NCI-H1436 (cell line): ENCODE data around the gene MATN3.
"Not testable (repeated sequence)": the region's sequence is repeated elsewhere in the genome, so short reads cannot be mapped to it uniquely, and the experiment has no call there.

Experiments used
- DNase-seq: peaks from one replicate; lab custom pipeline; 2025; lab: John Stamatoyannopoulos, UW

The MATN3 gene

GRCh38 chr2:20012282-20013125 is at the start of gene MATN3:
MATN3 (minus strand) TSS chr2:20012668; CDS start chr2:20012631, 37 bp downstream.
- DNase-seq: no peak

GRCh38 chr2:20061940-20062339 is 49.5 kb upstream of the MATN3 start:
- no peak for DNase-seq

- no peak for DNase-seq
These were observed 49.0 kb upstream of the MATN3 start for GRCh38 chr2:20061476-20061875.

- no peak for DNase-seq
These were observed 47.6 kb upstream of the MATN3 start for GRCh38 chr2:20060106-20060505.

- no peak for DNase-seq
These were observed 44.8 kb upstream of the MATN3 start for GRCh38 chr2:20057268-20057667.

GRCh38 chr2:20054931-20055330 is 42.5 kb upstream of the MATN3 start:
- DNase-seq: no peak

- no peak for DNase-seq
These were observed 41.7 kb upstream of the MATN3 start for GRCh38 chr2:20054119-20054518.

- peak; percentile 19 for DNase-seq
These were observed 40.4 kb upstream of the MATN3 start for GRCh38 chr2:20052861-20053281.

- no peak for DNase-seq
These were observed 39.9 kb upstream of the MATN3 start for GRCh38 chr2:20052229-20052851.

GRCh38 chr2:20051532-20052228 is 39.2 kb upstream of the MATN3 start, which contains the start of gene LAPTM4A:
LAPTM4A (minus strand) TSS chr2:20051628; CDS start chr2:20051520, 108 bp downstream.
- peak; percentile 99 for DNase-seq

- DNase-seq: peak; percentile 29
These were observed 38.4 kb upstream of the MATN3 start for GRCh38 chr2:20050646-20051531.

- DNase-seq: peak; percentile 92
These were observed 37.7 kb upstream of the MATN3 start for GRCh38 chr2:20050104-20050645.

GRCh38 chr2:20049637-20050036 is 37.2 kb upstream of the MATN3 start:
- no peak for DNase-seq

GRCh38 chr2:20048488-20049448 is 36.3 kb upstream of the MATN3 start:
- DNase-seq: no peak

- DNase-seq: not testable (repeated sequence)
These were observed 33.3 kb upstream of the MATN3 start for GRCh38 chr2:20045712-20046292.

- DNase-seq: no peak
These were observed 32.3 kb upstream of the MATN3 start for GRCh38 chr2:20044778-20045177.

GRCh38 chr2:20042531-20042930 is 30.1 kb upstream of the MATN3 start:
- DNase-seq: no peak

GRCh38 chr2:20040489-20041172 is 28.2 kb upstream of the MATN3 start:
- no peak for DNase-seq

GRCh38 chr2:20037660-20038059 is 25.2 kb upstream of the MATN3 start:
- DNase-seq: no peak
